Esophagus squamous epithelium (tissue), 5 donors: ENCODE measurements around the gene RRP1. TPM values are rescaled to one million over a fixed set of nuclear protein-coding genes. Genes with fewer than 3 reads are reported as not detected.
A peak's percentile ranks its signal among the peaks of the same experiment; 100 is the strongest.

Source experiments
- DNase-seq: peaks from one replicate; lab custom pipeline; 2025; lab: John Stamatoyannopoulos, UW
- H3K27ac ChIP-seq, 4 donors: fragments of 200-600 bp; sonication (generic); one replicate each; pipeline ENCODE4 v1.5.1; 2016 to 2019; ENCODE audit warnings: mild to moderate bottlenecking in 1 of 4
- H3K27me3 ChIP-seq, 4 donors: fragments of 200-600 bp; sonication (generic); 1 replicate in 3 of 4; 2 replicates in 1 of 4; pipeline versions ENCODE4 v1.5.1 to v1.6.0; 2017 to 2021; ENCODE audit warnings: antibody characterized with exemption in 1 of 4
- H3K36me3 ChIP-seq, 3 donors: fragments of 200-600 bp; sonication (generic); one replicate each; pipeline ENCODE4 v1.5.1; 2016 to 2019
- H3K4me1 ChIP-seq, 3 donors: fragments of 200-600 bp; sonication (generic); one replicate each; pipeline ENCODE4 v1.5.1; 2017 to 2019
- H3K4me3 ChIP-seq, 4 donors: fragments of 200-600 bp; sonication (generic); 1 replicate in 3 of 4; 2 replicates in 1 of 4; pipeline ENCODE4 v1.5.1; 2016 to 2019; ENCODE audit warnings: mild to moderate bottlenecking in 2 of 4, moderate library complexity in 1 of 4
- H3K9me3 ChIP-seq, 3 donors: fragments of 200-600 bp; sonication (generic); one replicate each; pipeline ENCODE4 v1.5.1; 2016 to 2019
- CTCF ChIP-seq, 6 experiments: fragments of 450-650 bp in 4 of 6; fragments of 200-600 bp in 2 of 6; sonication (generic) in 2 of 6; IDR thresholded peaks; one replicate each; pipeline ENCODE4 v1.5.1; 2016 to 2019; ENCODE audit warnings: antibody characterized with exemption in 6 of 6, mild to moderate bottlenecking in 4 of 6, moderate library complexity in 4 of 6
- POLR2A ChIP-seq, 4 donors: fragments of 450-650 bp; IDR thresholded peaks; one replicate each; pipeline ENCODE4 v1.6.1; 2017; ENCODE audit warnings: antibody characterized with exemption in 4 of 4, mild to moderate bottlenecking in 4 of 4, moderate library complexity in 3 of 4
- WGBS, 2 donors: methylation state at CpG; one replicate each; pipeline ENCODE4 v1.1.5; 2018; 5-methylcytosine and 5-hydroxymethylcytosine counted together
- intact Hi-C: fragments of 100-400 bp; cut with DNase I; formaldehyde crosslinking; loops from one replicate; pipeline ENCODE4 v1.15.0; 2022
- total RNA-seq, 4 donors: library from RNA; depleted of rRNA; stranded (reverse); fragments of >200 nt; gene quantifications; one replicate each; pipeline ENCODE4 v1.1.0, GENCODE V29; 2016
- donor health status: DM: yes; HTN: yes; CAD: no.

RRP1 gene
- total RNA-seq, 4 donors from 2014 or later = 22.5 to 37.2 (median 30.4) TPM

- no peak overlapping the region for H3K27ac ChIP-seq
- intact Hi-C loops = loop anchor here (5.0 kb wide), 1 partner anchor 132 kb away; no protein-coding TSS in a partner anchor
- no peak overlapping the region for H3K4me3 ChIP-seq
- H3K36me3 ChIP-seq = peaks cover 13 to 59% (median 38%) of the 10 kb centered on the region in 3 donors
- 64 to 76% methylated on average over 14 of the region's 14 CpGs for WGBS, 2 donors
- no peaks in the 10 kb centered on the region for H3K9me3 ChIP-seq
- peaks cover 16 to 21% (median 17%) of the 10 kb centered on the region in 3 donors for H3K4me1 ChIP-seq
- H3K27me3 ChIP-seq = no peaks in the 10 kb centered on the region
- no peak for DNase-seq
- TF ChIP-seq CTCF (IDR thresholded peaks at IDR 0.05) (no peak), POLR2A (IDR thresholded peaks at IDR 0.05) (no peak)
These were observed 16.0 kb downstream of the RRP1 start for GRCh38 chr21:43805275-43805800.

- no peak for TF ChIP-seq CTCF (IDR thresholded peaks at IDR 0.05)
- TF ChIP-seq POLR2A (IDR thresholded peaks at IDR 0.05) = no peak
- no peak overlapping the region for H3K4me3 ChIP-seq
- intact Hi-C loops = loop anchor here (5.0 kb wide), 1 partner anchor 131 kb away; no protein-coding TSS in a partner anchor
- H3K27me3 ChIP-seq = no peaks in the 10 kb centered on the region
- no peaks in the 10 kb centered on the region for H3K9me3 ChIP-seq
- H3K4me1 ChIP-seq = peaks cover 24 to 29% (median 25%) of the 10 kb centered on the region in 3 donors
- peaks cover 6 to 51% (median 31%) of the 10 kb centered on the region in 3 donors for H3K36me3 ChIP-seq
- WGBS, 2 donors = 74 to 84% methylated on average over 12 to 14 of the region's 21 CpGs
- DNase-seq = no peak
- H3K27ac ChIP-seq = peak overlapping the region in 1 of 4 donors; percentile 39
These were observed 16.8 kb downstream of the RRP1 start for GRCh38 chr21:43806017-43806710.

GRCh38 chr21:43808367-43808766, 19.0 kb downstream of the RRP1 start:
- DNase-seq = no peak
- 81 to 92% methylated on average over 8 to 14 of the region's 18 CpGs for WGBS, 2 donors
- no peaks in the 10 kb centered on the region for H3K9me3 ChIP-seq
- H3K4me1 ChIP-seq = peaks cover 42 to 51% (median 43%) of the 10 kb centered on the region in 3 donors
- H3K27me3 ChIP-seq = no peaks in the 10 kb centered on the region
- intact Hi-C loops = loop anchor here (5.0 kb wide), 1 partner anchor 129 kb away; no protein-coding TSS in a partner anchor
- H3K4me3 ChIP-seq = no peak overlapping the region
- no peak overlapping the region for H3K27ac ChIP-seq
- peaks cover 0 to 29% (median 9%) of the 10 kb centered on the region in 3 donors for H3K36me3 ChIP-seq
- TF ChIP-seq POLR2A (IDR thresholded peaks at IDR 0.05) (no peak), CTCF (IDR thresholded peaks at IDR 0.05) (no peak)

- peak overlapping the region in 1 of 4 donors; percentile 6 for H3K4me3 ChIP-seq
- H3K27ac ChIP-seq = peak overlapping the region in 1 of 4 donors; percentile 18
- intact Hi-C loops = loop anchor here (5.0 kb wide), 1 partner anchor 128 kb away; no protein-coding TSS in a partner anchor
- DNase-seq = no peak
- WGBS, 2 donors = 65 to 71% methylated on average over 6 to 12 of the region's 22 CpGs
- TF ChIP-seq POLR2A (IDR thresholded peaks at IDR 0.05) (no peak), CTCF (IDR thresholded peaks at IDR 0.05) (no peak)
- H3K27me3 ChIP-seq = no peaks in the 10 kb centered on the region
- no peaks in the 10 kb centered on the region for H3K9me3 ChIP-seq
- peaks cover 0 to 24% (median 4%) of the 10 kb centered on the region in 3 donors for H3K36me3 ChIP-seq
- H3K4me1 ChIP-seq = peaks cover 45 to 56% (median 46%) of the 10 kb centered on the region in 3 donors
These were observed 19.5 kb downstream of the RRP1 start for GRCh38 chr21:43808832-43809251.

GRCh38 chr21:43809346-43809799, 20.0 kb downstream of the RRP1 start:
- H3K27ac ChIP-seq = peak overlapping the region in 1 of 4 donors; percentile 18
- intact Hi-C loops = loop anchor here (5.0 kb wide), 1 partner anchor 128 kb away; no protein-coding TSS in a partner anchor
- 17 to 50% methylated on average over 1 to 9 of the region's 16 CpGs for WGBS, 2 donors
- DNase-seq = no peak
- no peaks in the 10 kb centered on the region for H3K27me3 ChIP-seq
- H3K4me1 ChIP-seq = peaks cover 46 to 60% (median 48%) of the 10 kb centered on the region in 3 donors
- no peak overlapping the region for H3K4me3 ChIP-seq
- TF ChIP-seq POLR2A (IDR thresholded peaks at IDR 0.05) (no peak), CTCF (IDR thresholded peaks at IDR 0.05) (no peak)
- H3K9me3 ChIP-seq = no peaks in the 10 kb centered on the region
- peaks cover 0 to 19% (median 0%) of the 10 kb centered on the region in 3 donors for H3K36me3 ChIP-seq
